ENCODE measurements around the gene ZNF335. TPM values are rescaled to one million over a fixed set of nuclear protein-coding genes. Genes with fewer than 3 reads are reported as not detected.

ZNF335 gene
- total and polyA plus RNA-seq, 2 of the 13 experiments (the other 11 are each of a cell fraction or from before 2014, with no cell fraction given), result 9.7 to 13.7 TPM

DNA sequence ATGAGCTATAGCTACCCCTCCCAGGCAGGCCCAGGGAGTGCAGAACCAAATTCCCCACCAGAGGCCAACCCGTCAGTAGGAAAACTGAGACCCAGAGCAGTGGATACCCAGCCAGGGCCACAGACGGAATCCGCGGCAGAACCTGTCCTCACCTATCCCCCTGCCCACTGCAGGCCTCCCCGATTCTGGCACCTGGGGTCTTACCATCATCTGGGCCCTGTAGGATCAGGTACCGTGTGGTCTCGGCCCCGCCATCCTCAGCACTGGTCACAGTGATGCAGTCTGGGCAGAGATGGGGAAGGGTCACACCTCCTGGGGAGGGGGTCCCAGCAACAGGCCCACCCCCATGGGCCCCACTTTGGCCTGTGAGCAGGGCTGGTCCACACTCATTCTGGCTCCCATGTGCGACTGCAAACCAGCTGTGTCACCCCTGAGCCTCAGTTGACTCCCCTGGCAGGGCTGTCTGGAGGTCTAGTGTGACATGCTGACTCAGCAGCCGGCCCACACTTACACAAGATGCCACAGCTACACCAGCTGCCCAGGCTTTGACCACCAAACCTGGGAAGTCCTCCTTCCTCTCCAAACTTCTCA, 3.8 kb downstream of the ZNF335 start (continued):
- TF ChIP-seq ZNF646 (CRISPR knock-in tag; IDR thresholded peaks at IDR 0.05), result no peak
- TF ChIP-seq, protein P1, sequence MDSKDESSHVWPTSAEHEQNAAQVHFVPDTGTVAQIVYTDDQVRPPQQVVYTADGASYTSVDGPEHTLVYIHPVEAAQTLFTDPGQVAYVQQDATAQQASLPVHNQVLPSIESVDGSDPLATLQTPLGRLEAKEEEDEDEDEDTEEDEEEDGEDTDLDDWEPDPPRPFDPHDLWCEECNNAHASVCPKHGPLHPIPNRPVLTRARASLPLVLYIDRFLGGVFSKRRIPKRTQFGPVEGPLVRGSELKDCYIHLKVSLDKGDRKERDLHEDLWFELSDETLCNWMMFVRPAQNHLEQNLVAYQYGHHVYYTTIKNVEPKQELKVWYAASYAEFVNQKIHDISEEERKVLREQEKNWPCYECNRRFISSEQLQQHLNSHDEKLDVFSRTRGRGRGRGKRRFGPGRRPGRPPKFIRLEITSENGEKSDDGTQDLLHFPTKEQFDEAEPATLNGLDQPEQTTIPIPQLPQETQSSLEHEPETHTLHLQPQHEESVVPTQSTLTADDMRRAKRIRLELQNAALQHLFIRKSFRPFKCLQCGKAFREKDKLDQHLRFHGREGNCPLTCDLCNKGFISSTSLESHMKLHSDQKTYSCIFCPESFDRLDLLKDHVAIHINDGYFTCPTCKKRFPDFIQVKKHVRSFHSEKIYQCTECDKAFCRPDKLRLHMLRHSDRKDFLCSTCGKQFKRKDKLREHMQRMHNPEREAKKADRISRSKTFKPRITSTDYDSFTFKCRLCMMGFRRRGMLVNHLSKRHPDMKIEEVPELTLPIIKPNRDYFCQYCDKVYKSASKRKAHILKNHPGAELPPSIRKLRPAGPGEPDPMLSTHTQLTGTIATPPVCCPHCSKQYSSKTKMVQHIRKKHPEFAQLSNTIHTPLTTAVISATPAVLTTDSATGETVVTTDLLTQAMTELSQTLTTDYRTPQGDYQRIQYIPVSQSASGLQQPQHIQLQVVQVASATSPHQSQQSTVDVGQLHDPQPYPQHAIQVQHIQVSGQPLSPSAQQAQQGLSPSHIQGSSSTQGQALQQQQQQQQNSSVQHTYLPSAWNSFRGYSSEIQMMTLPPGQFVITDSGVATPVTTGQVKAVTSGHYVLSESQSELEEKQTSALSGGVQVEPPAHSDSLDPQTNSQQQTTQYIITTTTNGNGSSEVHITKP (CRISPR knock-in tag; IDR thresholded peaks at IDR 0.05; ENCODE audit: low read depth), result no peak
- TF ChIP-seq ZKSCAN5 (CRISPR knock-in tag; IDR thresholded peaks at IDR 0.05), result no peak
- TF ChIP-seq PCBP2 (optimal IDR thresholded peaks at IDR 0.05; ENCODE audit: low read depth, low read length, poor library complexity, severe bottlenecking), result no peak
- TF ChIP-seq MAFK (conservative IDR thresholded peaks at IDR 0.05 in 1 of 2, IDR thresholded peaks at IDR 0.05 in 1 of 2; ENCODE audit: low read length in 2 of 2), result peak; percentile 97 to 98
- no peak for TF ChIP-seq CBX2 (IDR thresholded peaks at IDR 0.05; ENCODE audit: low read depth, low read length)
- no peak for TF ChIP-seq CBX2 (CRISPR knock-in tag; IDR thresholded peaks at IDR 0.05; ENCODE audit: low read depth)
- TF ChIP-seq KMT2B (CRISPR knock-in tag; IDR thresholded peaks at IDR 0.05), result no peak
- no peak for TF ChIP-seq ATF2 (CRISPR knock-in tag; IDR thresholded peaks at IDR 0.05)
- TF ChIP-seq ATF1 (CRISPR knock-in tag; IDR thresholded peaks at IDR 0.05), result no peak
- no peak for TF ChIP-seq ZNF276 (CRISPR knock-in tag; IDR thresholded peaks at IDR 0.05; ENCODE audit: low read depth)
- TF ChIP-seq NFYB (CRISPR knock-in tag; IDR thresholded peaks at IDR 0.05), result no peak
- no peak for TF ChIP-seq ZNF343 (CRISPR knock-in tag; IDR thresholded peaks at IDR 0.05)

All from HepG2 (cell line).